ENCODE results near the gene PDE6G.
"Not testable (repeated sequence)": the region's sequence is repeated elsewhere in the genome, so short reads cannot be mapped to it uniquely, and the experiment has no call there.

GRCh38 chr17:81675515-81676221 is 19.3 kb upstream of the PDE6G start:
- TF ChIP-seq CTCF (IDR thresholded peaks at IDR 0.05): peak in 2 of 3 experiments; percentile 8 to 45
- not testable (repeated sequence) for TF ChIP-seq POLR2AphosphoS5 (IDR thresholded peaks at IDR 0.05; ENCODE audit: insufficient read depth in 1 of 2, low read depth in 1 of 2); POLR2A (IDR thresholded peaks at IDR 0.05)
